Activated CD8-positive, alpha-beta T cell treated with anti-CD3 and anti-CD28 coated beads, Interleukin-2, amount 10 ng/mL, durations not matched to agents 7 days and 5 days (primary cell): ENCODE results near the gene OR11A1. TPM values are rescaled to one million over a fixed set of nuclear protein-coding genes. Genes with fewer than 3 reads are reported as not detected.

Source experiments
- ATAC-seq: fragments of 150-1000 bp; cut with Tn5 transposase; one replicate; pipeline ENCODE4 v1.10.0; 2021; ENCODE audit warnings: moderate library complexity
- CTCF ChIA-PET: fragments of 350-600 bp; sonication (Branson Sonifier 250); formaldehyde crosslinking; loops from one replicate; lab custom pipeline; 2021; ENCODE audit warnings: antibody characterized with exemption; lab: Charles Lee
- POLR2A ChIA-PET: fragments of 350-600 bp; sonication (Branson Sonifier 250); formaldehyde crosslinking; loops from one replicate; lab custom pipeline; 2021; ENCODE audit warnings: antibody characterized with exemption; lab: Charles Lee
- DNase-seq: peaks from one replicate; pipeline ENCODE4 v3.0.0-alpha.2; 2020
- H3K27ac Mint-ChIP-seq: one replicate; pipeline ENCODE4 v1.8.0; 2021; ENCODE audit warnings: mild to moderate bottlenecking, mixed read lengths
- H3K27me3 Mint-ChIP-seq: one replicate; pipeline ENCODE4 v1.8.0; 2021; ENCODE audit warnings: low read depth, mixed read lengths
- H3K36me3 Mint-ChIP-seq: one replicate; pipeline ENCODE4 v1.8.0; 2021; ENCODE audit warnings: low read depth, mixed read lengths
- H3K4me1 Mint-ChIP-seq: one replicate; pipeline ENCODE4 v1.8.0; 2021; ENCODE audit warnings: low read depth, mixed read lengths
- H3K4me3 Mint-ChIP-seq: one replicate; pipeline ENCODE4 v1.8.0; 2021; ENCODE audit warnings: mild to moderate bottlenecking, mixed read lengths
- H3K9me3 Mint-ChIP-seq: one replicate; pipeline ENCODE4 v1.8.0; 2022; ENCODE audit warnings: mixed read lengths; ENCODE audit not compliant: insufficient read depth
- total RNA-seq, 2 experiments: library from RNA; stranded (reverse); gene quantifications; one replicate each; pipeline ENCODE4 v1.2.3, GENCODE V29; 2021

OR11A1 gene
- total RNA-seq, 2 experiments from 2014 or later = not detected

- DNase-seq (no peak), ATAC-seq (no peak)
- Mint-ChIP-seq H3K27ac (no peak overlapping the region), H3K9me3 (no peaks in the 10 kb centered on the region), H3K4me1 (no peaks in the 10 kb centered on the region), H3K36me3 (no peaks in the 10 kb centered on the region), H3K27me3 (peaks cover 16% of the 10 kb centered on the region), H3K4me3 (no peak overlapping the region)
- ChIA-PET POLR2A (no interaction called here), CTCF (no interaction called here)
Measured at GRCh38 chr6:29426654-29427053, 30.2 kb downstream of the OR11A1 start.

- POLR2A ChIA-PET = no interaction called here
Measured at GRCh38 chr6:29425075-29425474, 31.8 kb downstream of the OR11A1 start.

GRCh38 chr6:29424575-29424974, 32.3 kb downstream of the OR11A1 start:
- DNase-seq = no peak
- ChIA-PET POLR2A (no interaction called here), CTCF (no interaction called here)
- Mint-ChIP-seq H3K9me3 (no peaks in the 10 kb centered on the region), H3K27ac (no peak overlapping the region), H3K4me3 (no peak overlapping the region), H3K36me3 (no peaks in the 10 kb centered on the region), H3K4me1 (no peaks in the 10 kb centered on the region), H3K27me3 (peaks cover 14% of the 10 kb centered on the region)
- ATAC-seq = no peak

More at GRCh38 chr6:29425075-29425474, 31.8 kb downstream of the OR11A1 start:
- Mint-ChIP-seq H3K4me1 (no peaks in the 10 kb centered on the region), H3K4me3 (no peak overlapping the region), H3K27ac (no peak overlapping the region), H3K36me3 (no peaks in the 10 kb centered on the region), H3K9me3 (no peaks in the 10 kb centered on the region), H3K27me3 (peaks cover 14% of the 10 kb centered on the region)
- DNase-seq (no peak), ATAC-seq (no peak)
- CTCF ChIA-PET = no interaction called here

GRCh38 chr6:29424168-29424567, 32.7 kb downstream of the OR11A1 start:
- H3K27ac Mint-ChIP-seq = no peak overlapping the region
- POLR2A ChIA-PET = no interaction called here
- H3K4me3 Mint-ChIP-seq = no peak overlapping the region
- DNase-seq (no peak), ATAC-seq (no peak)
- H3K4me1 Mint-ChIP-seq = no peaks in the 10 kb centered on the region
- CTCF ChIA-PET = no interaction called here
- no peaks in the 10 kb centered on the region for H3K9me3 Mint-ChIP-seq
- peaks cover 11% of the 10 kb centered on the region for H3K27me3 Mint-ChIP-seq
- no peaks in the 10 kb centered on the region for H3K36me3 Mint-ChIP-seq

GRCh38 chr6:29419516-29419915, 37.4 kb downstream of the OR11A1 start:
- peaks cover 20% of the 10 kb centered on the region for H3K27me3 Mint-ChIP-seq
- DNase-seq (no peak), ATAC-seq (no peak)

GRCh38 chr6:29414588-29414987, 42.3 kb downstream of the OR11A1 start, which contains the start of gene OR12D1:
Gene OR12D1, plus strand, starts transcription at chr6:29414928.
- DNase-seq (no peak), ATAC-seq (no peak)
- POLR2A ChIA-PET = no interaction called here
- H3K4me1 Mint-ChIP-seq = no peaks in the 10 kb centered on the region
- H3K36me3 Mint-ChIP-seq = no peaks in the 10 kb centered on the region
- CTCF ChIA-PET = no interaction called here
- peaks cover 5% of the 10 kb centered on the region for H3K9me3 Mint-ChIP-seq
- H3K27ac Mint-ChIP-seq = no peak within 1 kb of the TSS
- H3K4me3 Mint-ChIP-seq = no peak within 1 kb of the TSS
- peaks cover 32% of the 10 kb centered on the region for H3K27me3 Mint-ChIP-seq

More at GRCh38 chr6:29419516-29419915, 37.4 kb downstream of the OR11A1 start:
- POLR2A ChIA-PET = no interaction called here
- CTCF ChIA-PET = no interaction called here
- Mint-ChIP-seq H3K4me3 (no peak overlapping the region), H3K27ac (no peak overlapping the region), H3K4me1 (no peaks in the 10 kb centered on the region), H3K36me3 (no peaks in the 10 kb centered on the region), H3K9me3 (no peaks in the 10 kb centered on the region)

GRCh38 chr6:29403801-29404200, 53.1 kb downstream of the OR11A1 start:
- no peak overlapping the region for H3K27ac Mint-ChIP-seq

GRCh38 chr6:29399525-29399924, 57.3 kb downstream of the OR11A1 start:
- CTCF ChIA-PET = no interaction called here
- H3K4me3 Mint-ChIP-seq = no peak overlapping the region
- no peaks in the 10 kb centered on the region for H3K9me3 Mint-ChIP-seq
- H3K36me3 Mint-ChIP-seq = no peaks in the 10 kb centered on the region
- no peak for DNase-seq
- no peak for ATAC-seq
- H3K4me1 Mint-ChIP-seq = no peaks in the 10 kb centered on the region
- H3K27me3 Mint-ChIP-seq = peaks cover 23% of the 10 kb centered on the region
- no peak overlapping the region for H3K27ac Mint-ChIP-seq
- POLR2A ChIA-PET = no interaction called here

More at GRCh38 chr6:29403801-29404200, 53.1 kb downstream of the OR11A1 start:
- Mint-ChIP-seq H3K4me1 (no peaks in the 10 kb centered on the region), H3K9me3 (no peaks in the 10 kb centered on the region), H3K4me3 (no peak overlapping the region), H3K36me3 (no peaks in the 10 kb centered on the region), H3K27me3 (peaks cover 16% of the 10 kb centered on the region)
- ATAC-seq (no peak), DNase-seq (no peak)
- CTCF ChIA-PET = no interaction called here
- POLR2A ChIA-PET = no interaction called here

- no peak for DNase-seq
- Mint-ChIP-seq H3K27me3 (peaks cover 18% of the 10 kb centered on the region), H3K4me3 (no peak within 1 kb of the TSS), H3K4me1 (no peaks in the 10 kb centered on the region), H3K36me3 (no peaks in the 10 kb centered on the region), H3K27ac (no peak within 1 kb of the TSS), H3K9me3 (no peaks in the 10 kb centered on the region)
- ChIA-PET CTCF (no interaction called here), POLR2A (no interaction called here)
- ATAC-seq = no peak
Measured at GRCh38 chr6:29395331-29395730, 61.5 kb downstream of the OR11A1 start, which contains the start of gene OR12D2. Gene OR12D2, plus strand, starts transcription at chr6:29395631. Its CDS starts 1,069 bp downstream, at chr6:29396700.

GRCh38 chr6:29388533-29388932, 68.3 kb downstream of the OR11A1 start:
- CTCF ChIA-PET = no interaction called here
- POLR2A ChIA-PET = no interaction called here

GRCh38 chr6:29376003-29376402, 80.9 kb downstream of the OR11A1 start:
- H3K9me3 Mint-ChIP-seq = no peaks in the 10 kb centered on the region
- H3K27me3 Mint-ChIP-seq = peaks cover 3% of the 10 kb centered on the region
- H3K4me3 Mint-ChIP-seq = no peak overlapping the region
- CTCF ChIA-PET = interaction anchor here (1.8 kb wide), 1 partner anchor 9 kb away, joined by 4 read pairs; no protein-coding TSS in a partner anchor
- POLR2A ChIA-PET = no interaction called here
- H3K27ac Mint-ChIP-seq = no peak overlapping the region
- no peaks in the 10 kb centered on the region for H3K36me3 Mint-ChIP-seq
- H3K4me1 Mint-ChIP-seq = no peaks in the 10 kb centered on the region
- DNase-seq (no peak), ATAC-seq (no peak)

More at GRCh38 chr6:29388533-29388932, 68.3 kb downstream of the OR11A1 start:
- H3K27me3 Mint-ChIP-seq = peaks cover 7% of the 10 kb centered on the region
- no peak for ATAC-seq
- no peaks in the 10 kb centered on the region for H3K9me3 Mint-ChIP-seq
- H3K27ac Mint-ChIP-seq = no peak overlapping the region
- no peaks in the 10 kb centered on the region for H3K36me3 Mint-ChIP-seq
- DNase-seq = no peak
- H3K4me1 Mint-ChIP-seq = no peaks in the 10 kb centered on the region
- no peak overlapping the region for H3K4me3 Mint-ChIP-seq
